Measurements from ENCODE around the gene LRMDA.
"Not testable (repeated sequence)": the region's sequence is repeated elsewhere in the genome, so short reads cannot be mapped to it uniquely, and the experiment has no call there.

- TF ChIP-seq CTCF, EZH2phosphoT487, EZH2 (IDR thresholded peaks at IDR 0.05): not testable (repeated sequence)
These were observed 189.6 kb downstream of the LRMDA start for GRCh38 chr10:75621003-75621402.

Data from neural progenitor cell (in vitro differentiated cells).